ENCODE results near the gene TBXAS1. TPM values are rescaled to one million over a fixed set of nuclear protein-coding genes. Genes with fewer than 3 reads are reported as not detected.

Gene TBXAS1
- total and polyA plus RNA-seq, 2 of the 8 experiments (the other 6 are each of a cell fraction or from before 2014, with no cell fraction given): 0.86 to 2.1 TPM

DNA sequence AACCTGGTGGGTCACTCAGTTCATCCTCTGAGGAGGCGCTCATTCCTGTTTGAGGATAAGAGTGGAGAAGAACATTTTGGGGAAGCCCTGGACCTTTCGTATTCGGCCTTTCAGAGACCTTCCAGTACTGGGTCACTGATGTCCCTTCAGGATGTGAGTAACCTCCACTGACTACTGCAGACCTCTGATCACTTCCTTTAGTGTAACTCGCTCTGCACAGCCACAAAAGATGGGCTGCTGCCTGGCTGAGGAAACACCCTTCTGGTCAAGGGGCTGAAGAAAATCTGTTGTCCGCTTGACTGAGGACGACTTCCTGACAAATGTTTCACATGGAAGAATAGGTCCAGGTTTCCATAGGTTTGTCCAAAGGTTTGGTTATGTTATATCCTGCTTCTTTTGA lies 15.9 kb upstream of the TBXAS1 start (continued):
- TF ChIP-seq, protein P1, sequence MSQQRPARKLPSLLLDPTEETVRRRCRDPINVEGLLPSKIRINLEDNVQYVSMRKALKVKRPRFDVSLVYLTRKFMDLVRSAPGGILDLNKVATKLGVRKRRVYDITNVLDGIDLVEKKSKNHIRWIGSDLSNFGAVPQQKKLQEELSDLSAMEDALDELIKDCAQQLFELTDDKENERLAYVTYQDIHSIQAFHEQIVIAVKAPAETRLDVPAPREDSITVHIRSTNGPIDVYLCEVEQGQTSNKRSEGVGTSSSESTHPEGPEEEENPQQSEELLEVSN (IDR thresholded peaks at IDR 0.05): no peak
- TF ChIP-seq, protein P2, sequence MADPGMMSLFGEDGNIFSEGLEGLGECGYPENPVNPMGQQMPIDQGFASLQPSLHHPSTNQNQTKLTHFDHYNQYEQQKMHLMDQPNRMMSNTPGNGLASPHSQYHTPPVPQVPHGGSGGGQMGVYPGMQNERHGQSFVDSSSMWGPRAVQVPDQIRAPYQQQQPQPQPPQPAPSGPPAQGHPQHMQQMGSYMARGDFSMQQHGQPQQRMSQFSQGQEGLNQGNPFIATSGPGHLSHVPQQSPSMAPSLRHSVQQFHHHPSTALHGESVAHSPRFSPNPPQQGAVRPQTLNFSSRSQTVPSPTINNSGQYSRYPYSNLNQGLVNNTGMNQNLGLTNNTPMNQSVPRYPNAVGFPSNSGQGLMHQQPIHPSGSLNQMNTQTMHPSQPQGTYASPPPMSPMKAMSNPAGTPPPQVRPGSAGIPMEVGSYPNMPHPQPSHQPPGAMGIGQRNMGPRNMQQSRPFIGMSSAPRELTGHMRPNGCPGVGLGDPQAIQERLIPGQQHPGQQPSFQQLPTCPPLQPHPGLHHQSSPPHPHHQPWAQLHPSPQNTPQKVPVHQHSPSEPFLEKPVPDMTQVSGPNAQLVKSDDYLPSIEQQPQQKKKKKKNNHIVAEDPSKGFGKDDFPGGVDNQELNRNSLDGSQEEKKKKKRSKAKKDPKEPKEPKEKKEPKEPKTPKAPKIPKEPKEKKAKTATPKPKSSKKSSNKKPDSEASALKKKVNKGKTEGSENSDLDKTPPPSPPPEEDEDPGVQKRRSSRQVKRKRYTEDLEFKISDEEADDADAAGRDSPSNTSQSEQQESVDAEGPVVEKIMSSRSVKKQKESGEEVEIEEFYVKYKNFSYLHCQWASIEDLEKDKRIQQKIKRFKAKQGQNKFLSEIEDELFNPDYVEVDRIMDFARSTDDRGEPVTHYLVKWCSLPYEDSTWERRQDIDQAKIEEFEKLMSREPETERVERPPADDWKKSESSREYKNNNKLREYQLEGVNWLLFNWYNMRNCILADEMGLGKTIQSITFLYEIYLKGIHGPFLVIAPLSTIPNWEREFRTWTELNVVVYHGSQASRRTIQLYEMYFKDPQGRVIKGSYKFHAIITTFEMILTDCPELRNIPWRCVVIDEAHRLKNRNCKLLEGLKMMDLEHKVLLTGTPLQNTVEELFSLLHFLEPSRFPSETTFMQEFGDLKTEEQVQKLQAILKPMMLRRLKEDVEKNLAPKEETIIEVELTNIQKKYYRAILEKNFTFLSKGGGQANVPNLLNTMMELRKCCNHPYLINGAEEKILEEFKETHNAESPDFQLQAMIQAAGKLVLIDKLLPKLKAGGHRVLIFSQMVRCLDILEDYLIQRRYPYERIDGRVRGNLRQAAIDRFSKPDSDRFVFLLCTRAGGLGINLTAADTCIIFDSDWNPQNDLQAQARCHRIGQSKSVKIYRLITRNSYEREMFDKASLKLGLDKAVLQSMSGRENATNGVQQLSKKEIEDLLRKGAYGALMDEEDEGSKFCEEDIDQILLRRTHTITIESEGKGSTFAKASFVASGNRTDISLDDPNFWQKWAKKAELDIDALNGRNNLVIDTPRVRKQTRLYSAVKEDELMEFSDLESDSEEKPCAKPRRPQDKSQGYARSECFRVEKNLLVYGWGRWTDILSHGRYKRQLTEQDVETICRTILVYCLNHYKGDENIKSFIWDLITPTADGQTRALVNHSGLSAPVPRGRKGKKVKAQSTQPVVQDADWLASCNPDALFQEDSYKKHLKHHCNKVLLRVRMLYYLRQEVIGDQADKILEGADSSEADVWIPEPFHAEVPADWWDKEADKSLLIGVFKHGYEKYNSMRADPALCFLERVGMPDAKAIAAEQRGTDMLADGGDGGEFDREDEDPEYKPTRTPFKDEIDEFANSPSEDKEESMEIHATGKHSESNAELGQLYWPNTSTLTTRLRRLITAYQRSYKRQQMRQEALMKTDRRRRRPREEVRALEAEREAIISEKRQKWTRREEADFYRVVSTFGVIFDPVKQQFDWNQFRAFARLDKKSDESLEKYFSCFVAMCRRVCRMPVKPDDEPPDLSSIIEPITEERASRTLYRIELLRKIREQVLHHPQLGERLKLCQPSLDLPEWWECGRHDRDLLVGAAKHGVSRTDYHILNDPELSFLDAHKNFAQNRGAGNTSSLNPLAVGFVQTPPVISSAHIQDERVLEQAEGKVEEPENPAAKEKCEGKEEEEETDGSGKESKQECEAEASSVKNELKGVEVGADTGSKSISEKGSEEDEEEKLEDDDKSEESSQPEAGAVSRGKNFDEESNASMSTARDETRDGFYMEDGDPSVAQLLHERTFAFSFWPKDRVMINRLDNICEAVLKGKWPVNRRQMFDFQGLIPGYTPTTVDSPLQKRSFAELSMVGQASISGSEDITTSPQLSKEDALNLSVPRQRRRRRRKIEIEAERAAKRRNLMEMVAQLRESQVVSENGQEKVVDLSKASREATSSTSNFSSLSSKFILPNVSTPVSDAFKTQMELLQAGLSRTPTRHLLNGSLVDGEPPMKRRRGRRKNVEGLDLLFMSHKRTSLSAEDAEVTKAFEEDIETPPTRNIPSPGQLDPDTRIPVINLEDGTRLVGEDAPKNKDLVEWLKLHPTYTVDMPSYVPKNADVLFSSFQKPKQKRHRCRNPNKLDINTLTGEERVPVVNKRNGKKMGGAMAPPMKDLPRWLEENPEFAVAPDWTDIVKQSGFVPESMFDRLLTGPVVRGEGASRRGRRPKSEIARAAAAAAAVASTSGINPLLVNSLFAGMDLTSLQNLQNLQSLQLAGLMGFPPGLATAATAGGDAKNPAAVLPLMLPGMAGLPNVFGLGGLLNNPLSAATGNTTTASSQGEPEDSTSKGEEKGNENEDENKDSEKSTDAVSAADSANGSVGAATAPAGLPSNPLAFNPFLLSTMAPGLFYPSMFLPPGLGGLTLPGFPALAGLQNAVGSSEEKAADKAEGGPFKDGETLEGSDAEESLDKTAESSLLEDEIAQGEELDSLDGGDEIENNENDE (IDR thresholded peaks at IDR 0.05; ENCODE audit: insufficient replicate concordance, low read length): no peak
- TF ChIP-seq CEBPB (IDR thresholded peaks at IDR 0.05; ENCODE audit: low read depth, low read length) (no peak), SIX5 (IDR thresholded peaks at IDR 0.05; ENCODE audit: low read depth, low read length) (no peak), KDM4A (IDR thresholded peaks at IDR 0.05; ENCODE audit: low read depth, low read length, severe bottlenecking) (no peak), HDAC2 (IDR thresholded peaks at IDR 0.05; ENCODE audit: borderline replicate concordance in 1 of 2, low read depth in 2 of 2, low read length in 2 of 2) (no peak)

Data from H1 (cell line).